GM12878 (cell line): ENCODE data around the gene ADARB1. TPM values are rescaled to one million over a fixed set of nuclear protein-coding genes. Genes with fewer than 3 reads are reported as not detected.
A peak's percentile ranks its signal among the peaks of the same experiment; 100 is the strongest.

Experiments
- ATAC-seq: fragments of 200-7000 bp; cut with Tn5 transposase; 3 replicates; pipeline ENCODE4 v1.9.1; 2020; ENCODE audit warnings: mild to moderate bottlenecking, moderate library complexity
- BruUV-seq: library from RNA; stranded (reverse); fragments of 400-500 nt; replicated peaks from 2 replicates; lab custom pipeline; 2021; lab: Mats Ljungman, UMichigan
- CTCF ChIA-PET: fragments of 300-600 bp; sonication (Branson Sonifier 250); formaldehyde crosslinking; extraction: SDS; loops from one replicate; lab custom pipeline; 2021; ENCODE audit warnings: inconsistent platforms; lab: Yijun Ruan, JAX
- POLR2A ChIA-PET: fragments of 350-600 bp; formaldehyde crosslinking; extraction: SDS; loops from one replicate; lab custom pipeline; 2021; ENCODE audit warnings: inconsistent platforms; lab: Charles Lee
- RAD21 ChIA-PET: fragments of 300-600 bp; sonication (Branson Sonifier 250); formaldehyde crosslinking; loops from one replicate; lab custom pipeline; 2023; ENCODE audit warnings: antibody characterized with exemption; ENCODE audit not compliant: unreplicated experiment; lab: Charles Lee
- SMC1A ChIA-PET: fragments of 300-600 bp; sonication (Branson Sonifier 250); formaldehyde crosslinking; loops from one replicate; lab custom pipeline; 2023; ENCODE audit not compliant: unreplicated experiment, uncharacterized antibody; lab: Charles Lee
- DNase-seq: peaks from one replicate; pipeline ENCODE4 v3.0.0-alpha.2; 2011; ENCODE audit warnings: low read depth, low spot score
- FAIRE-seq: peaks from 3 replicates; lab custom pipeline; 2011; peaks lifted over from hg19 to GRCh38; lab: Jason Lieb, UNC
- H2AFZ ChIP-seq: 2 replicates; pipeline ENCODE4 v1.6.0; 2011; ENCODE audit warnings: low read depth, low read length, control low read depth; ENCODE audit not compliant: control insufficient read depth
- H3K27ac ChIP-seq: 2 replicates; pipeline ENCODE4 v1.5.1; 2011; ENCODE audit warnings: control low read depth; ENCODE audit not compliant: control insufficient read depth, insufficient read depth
- H3K27me3 ChIP-seq, 2 experiments: replicated peaks in 1 of 2; 2 replicates each; pipeline versions ENCODE4 v1.6.0 to v1.6.1; 2011; ENCODE audit warnings: low read length in 1 of 2; ENCODE audit not compliant: control insufficient read depth in 2 of 2, insufficient read depth in 2 of 2
- H3K36me3 ChIP-seq, 2 experiments: 2 replicates each; pipeline ENCODE4 v1.5.1; 2011; ENCODE audit warnings: low read length in 1 of 2; ENCODE audit not compliant: control insufficient read depth in 2 of 2, insufficient read depth in 2 of 2
- H3K4me1 ChIP-seq: 2 replicates; pipeline ENCODE4 v1.6.1; 2011; ENCODE audit warnings: mild to moderate bottlenecking, low read length, moderate library complexity, mixed read lengths; ENCODE audit not compliant: control insufficient read depth, insufficient read depth
- H3K4me2 ChIP-seq: 2 replicates; pipeline ENCODE4 v1.6.0; 2011; ENCODE audit warnings: control low read depth; ENCODE audit not compliant: control insufficient read depth, insufficient read depth
- H3K4me3 ChIP-seq: fragments of 200-600 bp; sonication (generic); 2 replicates; pipeline ENCODE4 v1.5.1; 2016
- H3K79me2 ChIP-seq: 2 replicates; pipeline ENCODE4 v1.6.0; 2011; ENCODE audit warnings: low read length; ENCODE audit not compliant: control insufficient read depth, insufficient read depth
- H3K9ac ChIP-seq: 2 replicates; pipeline ENCODE4 v1.8.0; 2011; ENCODE audit warnings: low read length, control low read depth, mixed read lengths; ENCODE audit not compliant: control insufficient read depth, insufficient read depth
- H3K9me3 ChIP-seq: replicated peaks from 3 replicates; pipeline ENCODE4 v1.5.1; 2011; ENCODE audit warnings: mild to moderate bottlenecking, low read length; ENCODE audit not compliant: control insufficient read depth, insufficient read depth
- H4K20me1 ChIP-seq: 2 replicates; pipeline ENCODE4 v1.6.0; 2011; ENCODE audit not compliant: control insufficient read depth, insufficient read depth
- ASH2L ChIP-seq: fragments of 300-600, 200-600 bp; sonication (generic); IDR thresholded peaks from 2 replicates; pipeline ENCODE4 v1.6.1; 2017; ENCODE audit warnings: low read depth, mild to moderate bottlenecking, borderline replicate concordance
- CBFB ChIP-seq: IDR thresholded peaks from 2 replicates; pipeline ENCODE4 v1.6.1; 2016; ENCODE audit warnings: antibody characterized with exemption, low read depth
- CEBPB ChIP-seq, 2 experiments: fragments of 150-350 bp in 1 of 2; IDR thresholded peaks; 2 replicates each; pipeline ENCODE4 v1.6.1; 2012 to 2014; ENCODE audit warnings: low read depth in 2 of 2, low read length in 2 of 2, borderline replicate concordance in 1 of 2, inconsistent platforms in 1 of 2
- DPF2 ChIP-seq: fragments of 450-650 bp; IDR thresholded peaks from 2 replicates; pipeline ENCODE4 v1.6.1; 2017; ENCODE audit warnings: mild to moderate bottlenecking
- ESRRA ChIP-seq: IDR thresholded peaks from 2 replicates; pipeline ENCODE4 v1.6.1; 2012; ENCODE audit warnings: mild to moderate bottlenecking, low read length, improper control_type of control experiment
- FOXK2 ChIP-seq: fragments of 450-650 bp; IDR thresholded peaks from 2 replicates; pipeline ENCODE4 v1.6.1; 2017; ENCODE audit warnings: mild to moderate bottlenecking, moderate library complexity
- JUNB ChIP-seq: IDR thresholded peaks from 2 replicates; pipeline ENCODE4 v1.6.1; 2016; ENCODE audit warnings: antibody characterized with exemption, mild to moderate bottlenecking
- KLF5 ChIP-seq: fragments of 450-650 bp; IDR thresholded peaks from 2 replicates; pipeline ENCODE4 v1.6.1; 2014; ENCODE audit warnings: mild to moderate bottlenecking; ENCODE audit not compliant: partially characterized antibody
- NR2C2 ChIP-seq: IDR thresholded peaks from 2 replicates; pipeline ENCODE4 v1.6.1; 2011; ENCODE audit warnings: borderline replicate concordance, low read depth; ENCODE audit not compliant: control insufficient read depth, insufficient read length
- POLR2AphosphoS2 ChIP-seq: IDR thresholded peaks from 2 replicates; pipeline ENCODE4 v1.6.1; 2011; ENCODE audit warnings: low read depth, mild to moderate bottlenecking, low read length, improper control_type of control experiment, moderate library complexity
- SPI1 ChIP-seq: IDR thresholded peaks from 2 replicates; pipeline ENCODE4 v1.6.1; 2011; ENCODE audit warnings: low read depth, mild to moderate bottlenecking, low read length, moderate library complexity, borderline replicate concordance; ENCODE audit not compliant: insufficient read depth
- TCF12 ChIP-seq: IDR thresholded peaks from 2 replicates; pipeline ENCODE4 v1.6.1; 2011; ENCODE audit warnings: low read depth, mild to moderate bottlenecking, low read length
- ZNF622 ChIP-seq: fragments of 450-650 bp; IDR thresholded peaks from 2 replicates; pipeline ENCODE4 v1.6.1; 2017; ENCODE audit warnings: mild to moderate bottlenecking, inconsistent platforms
- WGBS: methylation state at CpG from one replicate; pipeline ENCODE4 v1.1.6; 2016; ENCODE audit warnings: low lambda C conversion rate; ENCODE audit not compliant: insufficient replicate concordance, insufficient coverage; ENCODE audit errors: missing lambda C conversion rate; 5-methylcytosine and 5-hydroxymethylcytosine counted together
- in situ Hi-C: fragments of 300-500 bp; cut with MboI; formaldehyde crosslinking; loops from 9 replicates; pipeline ENCODE4 v1.14.3; 2018; ENCODE audit warnings: mixed read lengths
- intact Hi-C: fragments of 100-400 bp; cut with micrococcal nuclease; formaldehyde crosslinking; loops from one replicate; pipeline ENCODE4 v1.14.2; 2022; ENCODE audit not compliant: unreplicated experiment
- polyA plus RNA-seq, 11 experiments: library from polyadenylated mRNA; depleted of rRNA in 4 of 11; unstranded in 6 of 11; stranded (reverse) in 5 of 11; fragments of >200 nt; fragmentation: Nextera tagmentation in 4 of 11; fragmentation: Illumina TruSeq in 1 of 11; extraction: Ambion mirVana in 4 of 11; extraction: Trizol in 1 of 11; gene quantifications; 1 replicate in 1 of 11; 2 replicates in 10 of 11; pipeline versions ENCODE4 v1.2.1 to v1.2.3, GENCODE V29; 2011 to 2016; ENCODE audit warnings: inconsistent platforms in 2 of 11, missing spikeins in 2 of 11, low read depth in 1 of 11
- total RNA-seq, 4 experiments: library from RNA; depleted of rRNA in 3 of 4; stranded (reverse); fragments of >200 nt in 3 of 4; fragmentation: Illumina TruSeq in 1 of 4; extraction: Trizol in 1 of 4; gene quantifications; 2 replicates each; pipeline versions ENCODE4 v1.2.1 to v1.2.3, GENCODE V29; 2013 to 2021
- TF ChIP-seq, protein P1 (sequence below): IDR thresholded peaks from 2 replicates; pipeline ENCODE4 v1.6.1; 2011; ENCODE audit warnings: borderline replicate concordance, low read depth, mild to moderate bottlenecking, moderate library complexity, low read length; ENCODE audit not compliant: insufficient read depth, poor library complexity, severe bottlenecking
- TF ChIP-seq, protein P2 (sequence below): fragments of 450-650 bp; IDR thresholded peaks from 2 replicates; pipeline ENCODE4 v1.6.1; 2014; ENCODE audit warnings: mild to moderate bottlenecking
- TF ChIP-seq, protein P3 (sequence below): IDR thresholded peaks from 2 replicates; pipeline ENCODE4 v1.6.1; 2012; ENCODE audit warnings: low read depth, low read length, improper control_type of control experiment
- TF ChIP-seq, protein P4 (sequence below): IDR thresholded peaks from 2 replicates; pipeline ENCODE4 v1.6.1; 2012; ENCODE audit warnings: low read depth, low read length, improper control_type of control experiment
- TF ChIP-seq, protein P5 (sequence below): IDR thresholded peaks from 2 replicates; pipeline ENCODE4 v1.6.1; 2011; ENCODE audit warnings: mild to moderate bottlenecking, low read depth, low read length, moderate library complexity; ENCODE audit not compliant: insufficient replicate concordance

The ADARB1 gene
- total and polyA plus RNA-seq, 10 of the 15 experiments (the other 5 are each of a cell fraction or from before 2014, with no cell fraction given) = 5.7 to 61.7 (median 25.3) TPM

DNA sequence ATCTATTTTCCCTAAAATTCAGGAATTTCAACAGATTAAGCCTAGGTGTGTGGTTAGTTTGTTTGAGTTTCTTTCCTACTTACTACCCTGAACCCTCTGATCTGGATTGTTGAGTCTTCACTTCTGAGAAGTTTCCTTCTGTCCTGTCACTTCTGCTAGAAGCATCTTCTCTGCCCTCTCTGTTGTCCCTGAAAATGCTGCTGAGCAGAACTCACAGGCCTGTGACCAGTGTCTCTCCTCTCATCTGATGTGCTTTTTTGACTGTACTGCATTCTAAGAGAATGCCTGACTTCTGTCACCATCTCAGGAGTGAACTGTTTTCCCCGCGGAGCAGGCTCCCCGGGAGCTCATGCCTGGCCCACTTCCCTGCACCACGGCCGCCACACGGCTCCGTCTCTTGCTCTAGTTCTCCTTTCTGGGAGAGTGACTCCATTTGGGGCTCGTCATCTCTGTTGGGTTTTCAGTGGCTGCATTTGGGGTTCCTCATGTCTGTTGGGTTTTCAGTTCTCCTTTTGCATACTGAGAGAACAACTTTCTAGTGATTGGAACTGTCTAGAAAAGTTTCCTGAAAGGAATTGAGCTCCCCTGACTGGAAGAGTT lies 135.4 kb downstream of the ADARB1 start:
- CTCF ChIA-PET = interaction anchor here (0.9 kb wide), 1 partner anchor 111 kb away, joined by 3 read pairs; no protein-coding TSS in a partner anchor
- 0 out of 2 replicates have a peak, but pooled peaks have one; percentile 14 for TF ChIP-seq TCF12
- no peak for TF ChIP-seq ASH2L
- no peak for TF ChIP-seq ZNF622
- TF ChIP-seq, protein P1, sequence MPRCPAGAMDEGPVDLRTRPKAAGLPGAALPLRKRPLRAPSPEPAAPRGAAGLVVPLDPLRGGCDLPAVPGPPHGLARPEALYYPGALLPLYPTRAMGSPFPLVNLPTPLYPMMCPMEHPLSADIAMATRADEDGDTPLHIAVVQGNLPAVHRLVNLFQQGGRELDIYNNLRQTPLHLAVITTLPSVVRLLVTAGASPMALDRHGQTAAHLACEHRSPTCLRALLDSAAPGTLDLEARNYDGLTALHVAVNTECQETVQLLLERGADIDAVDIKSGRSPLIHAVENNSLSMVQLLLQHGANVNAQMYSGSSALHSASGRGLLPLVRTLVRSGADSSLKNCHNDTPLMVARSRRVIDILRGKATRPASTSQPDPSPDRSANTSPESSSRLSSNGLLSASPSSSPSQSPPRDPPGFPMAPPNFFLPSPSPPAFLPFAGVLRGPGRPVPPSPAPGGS = peak; percentile 23
- peak; percentile 96 for TF ChIP-seq SPI1
- TF ChIP-seq CBFB = peak; percentile 42; the same call in 1 of the 2 replicates
- TF ChIP-seq, protein P2, sequence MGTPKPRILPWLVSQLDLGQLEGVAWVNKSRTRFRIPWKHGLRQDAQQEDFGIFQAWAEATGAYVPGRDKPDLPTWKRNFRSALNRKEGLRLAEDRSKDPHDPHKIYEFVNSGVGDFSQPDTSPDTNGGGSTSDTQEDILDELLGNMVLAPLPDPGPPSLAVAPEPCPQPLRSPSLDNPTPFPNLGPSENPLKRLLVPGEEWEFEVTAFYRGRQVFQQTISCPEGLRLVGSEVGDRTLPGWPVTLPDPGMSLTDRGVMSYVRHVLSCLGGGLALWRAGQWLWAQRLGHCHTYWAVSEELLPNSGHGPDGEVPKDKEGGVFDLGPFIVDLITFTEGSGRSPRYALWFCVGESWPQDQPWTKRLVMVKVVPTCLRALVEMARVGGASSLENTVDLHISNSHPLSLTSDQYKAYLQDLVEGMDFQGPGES = no peak
- TF ChIP-seq, protein P3, sequence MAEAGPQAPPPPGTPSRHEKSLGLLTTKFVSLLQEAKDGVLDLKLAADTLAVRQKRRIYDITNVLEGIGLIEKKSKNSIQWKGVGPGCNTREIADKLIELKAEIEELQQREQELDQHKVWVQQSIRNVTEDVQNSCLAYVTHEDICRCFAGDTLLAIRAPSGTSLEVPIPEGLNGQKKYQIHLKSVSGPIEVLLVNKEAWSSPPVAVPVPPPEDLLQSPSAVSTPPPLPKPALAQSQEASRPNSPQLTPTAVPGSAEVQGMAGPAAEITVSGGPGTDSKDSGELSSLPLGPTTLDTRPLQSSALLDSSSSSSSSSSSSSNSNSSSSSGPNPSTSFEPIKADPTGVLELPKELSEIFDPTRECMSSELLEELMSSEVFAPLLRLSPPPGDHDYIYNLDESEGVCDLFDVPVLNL = no peak
- TF ChIP-seq JUNB = 0 out of 2 replicates have a peak, but pooled peaks have one; percentile 27
- TF ChIP-seq, protein P4, sequence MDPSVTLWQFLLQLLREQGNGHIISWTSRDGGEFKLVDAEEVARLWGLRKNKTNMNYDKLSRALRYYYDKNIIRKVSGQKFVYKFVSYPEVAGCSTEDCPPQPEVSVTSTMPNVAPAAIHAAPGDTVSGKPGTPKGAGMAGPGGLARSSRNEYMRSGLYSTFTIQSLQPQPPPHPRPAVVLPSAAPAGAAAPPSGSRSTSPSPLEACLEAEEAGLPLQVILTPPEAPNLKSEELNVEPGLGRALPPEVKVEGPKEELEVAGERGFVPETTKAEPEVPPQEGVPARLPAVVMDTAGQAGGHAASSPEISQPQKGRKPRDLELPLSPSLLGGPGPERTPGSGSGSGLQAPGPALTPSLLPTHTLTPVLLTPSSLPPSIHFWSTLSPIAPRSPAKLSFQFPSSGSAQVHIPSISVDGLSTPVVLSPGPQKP = no peak
- TF ChIP-seq CEBPB (IDR thresholded peaks at IDR 0.05; ENCODE audit: borderline replicate concordance in 1 of 2, low read depth in 2 of 2, low read length in 2 of 2) = no peak
- no peak for TF ChIP-seq KLF5
- peak; percentile 49; the same call in 1 of the 2 replicates for TF ChIP-seq DPF2
- TF ChIP-seq ESRRA = no peak
- TF ChIP-seq, protein P5, sequence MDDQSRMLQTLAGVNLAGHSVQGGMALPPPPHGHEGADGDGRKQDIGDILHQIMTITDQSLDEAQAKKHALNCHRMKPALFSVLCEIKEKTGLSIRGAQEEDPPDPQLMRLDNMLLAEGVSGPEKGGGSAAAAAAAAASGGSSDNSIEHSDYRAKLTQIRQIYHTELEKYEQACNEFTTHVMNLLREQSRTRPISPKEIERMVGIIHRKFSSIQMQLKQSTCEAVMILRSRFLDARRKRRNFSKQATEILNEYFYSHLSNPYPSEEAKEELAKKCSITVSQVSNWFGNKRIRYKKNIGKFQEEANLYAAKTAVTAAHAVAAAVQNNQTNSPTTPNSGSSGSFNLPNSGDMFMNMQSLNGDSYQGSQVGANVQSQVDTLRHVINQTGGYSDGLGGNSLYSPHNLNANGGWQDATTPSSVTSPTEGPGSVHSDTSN = no peak
- TF ChIP-seq FOXK2 = no peak
- no peak for TF ChIP-seq NR2C2
- TF ChIP-seq POLR2AphosphoS2 = no peak

More for the DNA sequence above, 135.4 kb downstream of the ADARB1 start:
- H3K27me3 ChIP-seq = no peaks in the 10 kb centered on the region
- ATAC-seq (peak; percentile 89), FAIRE-seq (peak; percentile 52), DNase-seq (peak; percentile 33)
- H3K4me1 ChIP-seq = peaks cover 30% of the 10 kb centered on the region
- H3K36me3 ChIP-seq = peaks cover 0 to 2% of the 10 kb centered on the region in 2 experiments; a peak in 2 of 4 replicates
- ChIA-PET POLR2A (interaction anchor here (0.5 kb wide), 1 partner anchor 242 kb away, joined by 4 read pairs; no protein-coding TSS in a partner anchor), SMC1A (no interaction called here), RAD21 (interaction anchor here (0.6 kb wide), 1 partner anchor 11 kb away, joined by 3 read pairs; no protein-coding TSS in a partner anchor)
- intact Hi-C loops = loop anchor here (5.0 kb wide), 1 partner anchor 57 kb away; no protein-coding TSS in a partner anchor
- H3K27ac ChIP-seq = no peak overlapping the region
- WGBS = 11% methylated on average over 8 of the region's 8 CpGs
- H3K9me3 ChIP-seq = no peaks in the 10 kb centered on the region
- H3K4me2 ChIP-seq = peak overlapping the region; percentile 23; the same call in 1 of the 2 replicates
- in situ Hi-C loops = no loop called here
- H3K4me3 ChIP-seq = no peak overlapping the region
- no peak overlapping the region for H3K9ac ChIP-seq
- no peaks in the 10 kb centered on the region for H3K79me2 ChIP-seq
- BruUV-seq = no TSS peak
- H2AFZ ChIP-seq = no peak overlapping the region
- no peaks in the 10 kb centered on the region for H4K20me1 ChIP-seq
